Fibroblast of mammary gland (primary cell): ENCODE results near the gene ARSI.

Experiments used
- DNase-seq: peaks from one replicate; pipeline ENCODE4 v3.0.0-alpha.2; 2010; ENCODE audit warnings: low read depth
- H3K4me3 ChIP-seq: 2 replicates; pipeline ENCODE4 v1.5.1; 2011; ENCODE audit warnings: low read depth, mild to moderate bottlenecking, low read length, moderate library complexity; ENCODE audit not compliant: control insufficient read depth
- TF ChIP-seq, protein P1 (sequence below): conservative IDR thresholded peaks from 2 replicates; pipeline ENCODE4 v1.5.1; 2011; ENCODE audit warnings: low read depth, low read length, inconsistent platforms; ENCODE audit not compliant: control insufficient read depth, insufficient read depth

ARSI gene

DNA sequence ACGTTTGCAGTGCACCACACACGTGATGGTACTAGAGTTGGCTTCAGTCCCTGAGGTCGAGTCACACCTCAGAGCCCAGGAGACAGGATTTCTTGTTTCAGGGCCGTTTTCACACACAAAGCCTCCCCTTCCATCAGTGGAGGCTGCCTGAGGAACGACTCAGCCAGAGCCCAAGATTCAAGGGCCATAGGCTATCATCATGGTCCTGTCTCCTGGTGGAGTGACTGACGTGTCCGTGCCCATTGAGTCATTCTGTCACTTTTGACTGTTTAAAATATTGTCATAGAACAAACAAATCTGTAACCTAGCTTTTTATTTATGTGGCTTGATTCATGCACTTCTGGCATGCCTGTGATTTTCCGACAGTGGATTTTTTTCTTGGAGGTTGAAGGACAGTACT is 41.5 kb downstream of the ARSI start:
- peak; percentile 38 for DNase-seq
- no peak overlapping the region for H3K4me3 ChIP-seq
- TF ChIP-seq, protein P1, sequence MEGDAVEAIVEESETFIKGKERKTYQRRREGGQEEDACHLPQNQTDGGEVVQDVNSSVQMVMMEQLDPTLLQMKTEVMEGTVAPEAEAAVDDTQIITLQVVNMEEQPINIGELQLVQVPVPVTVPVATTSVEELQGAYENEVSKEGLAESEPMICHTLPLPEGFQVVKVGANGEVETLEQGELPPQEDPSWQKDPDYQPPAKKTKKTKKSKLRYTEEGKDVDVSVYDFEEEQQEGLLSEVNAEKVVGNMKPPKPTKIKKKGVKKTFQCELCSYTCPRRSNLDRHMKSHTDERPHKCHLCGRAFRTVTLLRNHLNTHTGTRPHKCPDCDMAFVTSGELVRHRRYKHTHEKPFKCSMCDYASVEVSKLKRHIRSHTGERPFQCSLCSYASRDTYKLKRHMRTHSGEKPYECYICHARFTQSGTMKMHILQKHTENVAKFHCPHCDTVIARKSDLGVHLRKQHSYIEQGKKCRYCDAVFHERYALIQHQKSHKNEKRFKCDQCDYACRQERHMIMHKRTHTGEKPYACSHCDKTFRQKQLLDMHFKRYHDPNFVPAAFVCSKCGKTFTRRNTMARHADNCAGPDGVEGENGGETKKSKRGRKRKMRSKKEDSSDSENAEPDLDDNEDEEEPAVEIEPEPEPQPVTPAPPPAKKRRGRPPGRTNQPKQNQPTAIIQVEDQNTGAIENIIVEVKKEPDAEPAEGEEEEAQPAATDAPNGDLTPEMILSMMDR, result no peak

DNA sequence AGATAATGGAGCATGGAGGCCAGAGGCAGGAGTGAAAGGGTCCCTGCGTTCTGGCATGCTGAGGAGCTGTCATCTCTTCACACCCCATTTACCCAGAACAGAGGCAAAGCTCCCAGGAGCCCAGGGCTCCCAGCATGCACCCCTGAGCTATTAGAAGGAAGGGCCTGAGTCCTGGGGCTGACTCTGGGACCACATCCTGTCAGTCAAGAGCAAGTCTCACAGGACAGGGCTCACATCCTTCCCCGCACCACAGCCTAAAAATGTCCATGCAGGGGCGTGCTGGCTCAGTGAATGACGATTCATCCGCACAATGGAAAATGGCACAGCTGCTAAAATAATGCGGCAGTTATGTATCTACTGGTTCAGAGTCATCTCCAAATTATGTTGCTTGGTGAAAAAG is 44.6 kb downstream of the ARSI start:
- TF ChIP-seq, protein P1, result no peak
- no peak for DNase-seq
- no peak overlapping the region for H3K4me3 ChIP-seq

DNA sequence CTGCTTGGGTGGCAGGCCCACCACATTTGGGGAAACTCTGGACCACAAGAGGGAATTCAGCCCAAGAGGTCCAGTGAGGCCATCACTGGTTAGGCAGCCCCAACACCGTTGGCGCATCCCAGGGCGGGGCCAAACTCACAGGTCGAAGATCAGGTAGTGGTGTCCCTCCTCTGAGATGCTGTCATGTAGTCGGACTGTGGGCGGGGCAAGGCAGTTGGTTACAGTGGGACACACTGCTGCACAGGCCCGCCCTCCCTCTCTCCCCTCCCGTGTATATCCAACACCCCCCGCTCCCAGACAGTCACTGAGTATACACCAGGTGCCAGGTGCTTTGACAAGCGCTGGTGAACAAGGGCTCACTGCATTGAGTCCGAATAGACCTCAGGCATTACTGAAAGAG is 45.3 kb downstream of the ARSI start:
- no peak overlapping the region for H3K4me3 ChIP-seq
- no peak for DNase-seq
- TF ChIP-seq, protein P1, result no peak

DNA sequence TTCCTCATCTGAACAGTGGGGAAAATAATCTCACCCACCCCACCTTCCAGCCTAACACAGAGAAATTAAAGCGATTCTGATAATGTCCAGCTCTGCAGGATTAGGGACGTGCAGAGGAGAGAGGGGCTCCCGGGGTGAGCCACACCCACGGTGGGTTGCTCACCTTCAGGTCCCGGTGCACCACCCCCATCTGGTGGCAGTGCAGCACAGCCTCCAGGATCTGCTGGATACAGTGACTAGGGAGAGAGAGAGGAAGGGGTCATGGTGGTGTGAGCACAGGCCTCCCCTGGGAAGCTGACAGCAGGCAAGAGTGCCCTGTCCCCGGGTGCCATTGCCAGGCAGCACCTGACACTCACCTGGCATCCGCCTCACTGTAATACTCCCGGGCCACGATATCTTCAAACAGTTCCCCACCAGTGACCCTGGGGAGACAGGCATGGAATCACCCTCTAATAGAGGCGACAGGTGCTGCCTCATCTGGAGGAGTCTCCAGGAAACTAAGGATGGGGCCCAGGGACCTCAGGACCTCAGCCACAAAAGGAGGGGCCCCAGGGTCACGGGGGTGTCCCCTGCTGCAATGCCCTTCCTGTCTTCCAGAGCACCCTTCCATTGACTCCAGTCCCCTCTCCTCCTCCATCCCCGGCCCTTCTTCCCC is 46.2 kb downstream of the ARSI start:
- DNase-seq, result no peak
- H3K4me3 ChIP-seq, result no peak overlapping the region
- TF ChIP-seq, protein P1, result no peak

DNA sequence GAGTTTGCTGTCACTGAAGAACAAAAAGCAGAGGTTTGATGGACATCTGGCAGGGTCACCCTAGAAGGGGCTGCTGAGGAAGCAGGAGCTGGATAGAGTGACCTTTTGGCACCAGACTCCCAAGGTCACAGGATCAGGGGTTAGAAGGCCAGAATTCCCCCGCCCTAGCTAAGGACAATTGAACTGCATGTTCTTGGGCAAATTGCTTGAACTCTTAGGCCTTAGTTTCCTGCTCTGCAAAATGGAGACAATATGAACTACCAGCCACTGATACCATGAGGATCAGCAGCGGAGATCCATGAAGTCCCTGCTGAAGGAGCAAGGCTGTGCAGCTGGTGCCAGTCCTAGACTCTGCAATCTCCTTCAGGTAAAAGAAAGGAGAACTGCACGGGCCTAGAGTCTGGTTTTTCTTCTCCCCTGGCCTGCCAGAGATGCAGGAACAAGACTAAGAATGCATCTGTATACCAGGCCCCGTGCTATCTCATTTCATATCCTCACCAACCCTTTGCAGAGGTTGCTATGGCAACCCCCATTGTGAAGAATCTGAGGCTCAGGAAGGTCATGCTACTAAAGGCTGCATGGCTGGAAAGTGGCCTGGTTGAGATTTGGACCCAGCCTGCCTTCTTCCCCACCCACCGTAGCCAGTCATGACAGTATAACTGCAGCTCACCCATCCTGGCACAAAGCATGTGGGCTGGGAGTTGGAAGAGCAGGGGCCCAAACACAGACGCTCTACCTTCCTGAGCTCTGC is 46.9 kb downstream of the ARSI start:
- H3K4me3 ChIP-seq, result no peak overlapping the region
- TF ChIP-seq, protein P1, result no peak
- no peak for DNase-seq

DNA sequence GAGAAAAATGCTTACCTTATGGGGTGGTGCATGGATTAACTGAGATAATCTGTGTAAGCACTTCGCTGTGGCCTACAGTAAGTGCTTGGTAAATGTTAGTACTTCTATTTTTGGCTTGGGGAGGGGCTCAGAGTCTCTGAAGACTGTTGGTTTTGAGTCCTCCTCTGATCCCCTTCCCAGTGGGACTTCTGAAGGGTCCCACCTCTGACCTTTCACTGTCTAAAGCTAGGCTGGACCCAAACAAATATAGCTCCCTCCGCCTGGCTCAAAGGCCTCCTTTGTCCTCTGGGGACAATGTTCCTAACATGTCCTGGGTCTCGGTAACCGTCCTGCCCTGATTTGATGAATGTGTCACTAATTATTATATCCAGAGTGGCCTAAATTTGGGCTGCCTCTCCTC is 47.9 kb downstream of the ARSI start:
- no peak overlapping the region for H3K4me3 ChIP-seq
- TF ChIP-seq, protein P1, result no peak
- DNase-seq, result no peak
